ENCODE data around the gene TNFAIP1. TPM values are rescaled to one million over a fixed set of nuclear protein-coding genes. Genes with fewer than 3 reads are reported as not detected.

TNFAIP1 gene
- total and polyA plus RNA-seq, 2 of the 4 experiments (the other 2 are of a cell fraction) = 49.1 to 62.9 TPM

DNA sequence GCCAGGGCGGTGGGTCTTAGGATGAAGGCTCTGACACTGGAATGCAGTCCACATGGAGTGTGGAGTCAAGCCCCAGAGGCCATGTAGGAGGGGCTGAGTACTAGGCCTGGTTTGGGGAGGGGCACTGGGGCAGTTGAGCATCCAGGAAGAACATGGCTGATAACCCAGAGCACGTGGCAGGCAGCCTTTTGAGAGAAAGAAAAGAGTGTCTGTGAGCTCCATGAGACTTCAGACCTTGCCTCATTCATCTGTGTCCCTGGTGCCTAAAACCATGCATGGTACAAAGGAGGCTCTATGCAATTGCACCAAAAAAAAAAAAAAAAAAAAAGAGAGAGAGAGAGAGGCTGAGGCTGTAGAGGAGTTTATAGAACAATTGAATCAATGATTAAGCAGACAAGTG lies 55.8 kb downstream of the TNFAIP1 start:
- H2BK5ac ChIP-seq (ENCODE audit: low read depth, low read length, poor library complexity, severe bottlenecking) = no peak overlapping the region
- peaks cover 9% of the 10 kb centered on the region for H3K4me1 ChIP-seq (ENCODE audit: control insufficient read depth, insufficient read depth, low read length)
- no peak overlapping the region for H3K27ac ChIP-seq (ENCODE audit: insufficient read depth, low read length)
- H3K9me3 ChIP-seq (ENCODE audit: control insufficient read depth, insufficient read depth, low read length) = no peaks in the 10 kb centered on the region
- no TSS peak for BruUV-seq (replicated peaks)
- CTCF ChIA-PET = interaction anchor here (0.6 kb wide), 1 partner anchor 88 kb away, joined by 5 read pairs; no protein-coding TSS in a partner anchor
- H3K36me3 ChIP-seq (ENCODE audit: control insufficient read depth, insufficient read depth, low read length) = peaks cover 31% of the 10 kb centered on the region
- dilution Hi-C loops (cut with HindIII; ENCODE audit: low sequenced_read_pairs, unreplicated experiment) = no loop called here
- H3K56ac ChIP-seq (ENCODE audit: extremely low read depth, insufficient read depth, low read length) = no peak overlapping the region; the same call in 1 of the 2 replicates
- TF ChIP-seq NFE2L2 (IDR thresholded peaks at IDR 0.05; ENCODE audit: low read depth, low read length) (no peak), RFX5 (IDR thresholded peaks at IDR 0.05; ENCODE audit: low read depth, low read length) (no peak), SMC3 (IDR thresholded peaks at IDR 0.05; ENCODE audit: low read depth, low read length) (no peak)
- peak overlapping the region; percentile 15 for H2AFZ ChIP-seq (replicated peaks; ENCODE audit: low read length, poor library complexity)
- POLR2A ChIA-PET (ENCODE audit: unreplicated experiment) = no interaction called here
- no CpG with 5 or more reads among the region's 2 CpGs for WGBS, 2 experiments (ENCODE audit: extremely low coverage in 2 of 2, insufficient read length in 1 of 2)
- intact Hi-C loops (cut with micrococcal nuclease) = no loop called here
- no peak overlapping the region for H3K18ac ChIP-seq (ENCODE audit: low read depth, low read length)
- H2BK15ac ChIP-seq (ENCODE audit: low read depth, low read length) = no peak overlapping the region
- H3K79me1 ChIP-seq (ENCODE audit: low read depth in 1 of 2, low read length in 2 of 2) = no peaks in the 10 kb centered on the region
- H3K23ac ChIP-seq (ENCODE audit: low read depth, low read length) = no peak overlapping the region
- no peak for ATAC-seq (ENCODE audit: low read depth)
- in situ Hi-C loops (cut with MboI; ENCODE audit: low sequenced_read_pairs) = no loop called here
- H4K91ac ChIP-seq (ENCODE audit: insufficient read depth, low read depth, low read length) = no peak overlapping the region
- H4K20me1 ChIP-seq (ENCODE audit: insufficient read depth, low read length) = no peaks in the 10 kb centered on the region
- H2BK20ac ChIP-seq (ENCODE audit: low read depth, low read length) = no peak overlapping the region
- H2AK9ac ChIP-seq (replicated peaks; ENCODE audit: low read depth, low read length, poor library complexity) = no peak overlapping the region
- H3K9me1 ChIP-seq (ENCODE audit: insufficient read depth, low read length) = peaks cover 7% of the 10 kb centered on the region; the same call in 1 of the 2 replicates
- H3K14ac ChIP-seq (replicated peaks; ENCODE audit: low read depth, low read length) = no peak overlapping the region
- H3K4ac ChIP-seq (ENCODE audit: low read depth, low read length) = no peak overlapping the region
- H3K27me3 ChIP-seq (ENCODE audit: control insufficient read depth, insufficient read depth, low read length) = no peaks in the 10 kb centered on the region
- no peak overlapping the region for H3K4me3 ChIP-seq (ENCODE audit: insufficient read depth, low read depth, low read length)
- H2BK120ac ChIP-seq (ENCODE audit: low read depth, low read length) = no peak overlapping the region
- H3K9ac ChIP-seq (ENCODE audit: low read depth, low read length) = no peak overlapping the region
- no peak overlapping the region for H3K4me2 ChIP-seq (ENCODE audit: low read depth, low read length)
- H2AK5ac ChIP-seq (ENCODE audit: low read depth, low read length) = no peak overlapping the region
- H4K8ac ChIP-seq (ENCODE audit: low read depth in 2 of 2, low read length in 2 of 2) = no peak overlapping the region
- no peak for DNase-seq
- no peak overlapping the region for H4K5ac ChIP-seq (ENCODE audit: low read depth, low read length)

Data from IMR-90 (cell line).